Upper lobe of left lung (tissue), 4 donors: ENCODE data around the gene PPP1R14B.

ENCODE experiments used
- CTCF ChIP-seq, 6 experiments: fragments of 450-650 bp in 4 of 6; fragments of 200-600 bp in 2 of 6; sonication (generic) in 2 of 6; IDR thresholded peaks; one replicate each; pipeline ENCODE4 v1.5.1; 2016 to 2019; ENCODE audit warnings: antibody characterized with exemption in 6 of 6
- POLR2A ChIP-seq, 4 donors: fragments of 450-650 bp; IDR thresholded peaks; one replicate each; pipeline ENCODE4 v1.5.1; 2016 to 2017; ENCODE audit warnings: antibody characterized with exemption in 4 of 4, mild to moderate bottlenecking in 2 of 4
- POLR2AphosphoS5 ChIP-seq, 2 donors: sonication (generic); formaldehyde crosslinking; IDR thresholded peaks; one replicate each; pipeline ENCODE4 v1.5.1; 2017; ENCODE audit warnings: antibody characterized with exemption in 2 of 2

- TF ChIP-seq CTCF (IDR thresholded peaks at IDR 0.05) (no peak), POLR2AphosphoS5 (IDR thresholded peaks at IDR 0.05) (no peak), POLR2A (IDR thresholded peaks at IDR 0.05) (no peak)
These were observed 37.8 kb downstream of the PPP1R14B start for GRCh38 chr11:64208796-64209562.
